ENCODE data around the gene PARVA. TPM values are rescaled to one million over a fixed set of nuclear protein-coding genes. Genes with fewer than 3 reads are reported as not detected.

PARVA gene
- total RNA-seq, 4 donors from 2014 or later = 64.2 to 85.0 (median 70.5) TPM

GRCh38 chr11:12465332-12465731 is 88.0 kb downstream of the PARVA start:
- no peaks in the 10 kb centered on the region for H3K27me3 ChIP-seq
- TF ChIP-seq POLR2A (IDR thresholded peaks at IDR 0.05) (no peak), CTCF (IDR thresholded peaks at IDR 0.05) (no peak), EP300 (IDR thresholded peaks at IDR 0.05) (no peak)
- H3K27ac ChIP-seq = no peak overlapping the region
- peaks cover 0 to 33% (median 7%) of the 10 kb centered on the region in 4 donors for H3K4me1 ChIP-seq
- H3K9me3 ChIP-seq = peaks cover 0 to 22% (median 2%) of the 10 kb centered on the region in 4 donors
- H3K4me3 ChIP-seq = no peak overlapping the region
- no peak for DNase-seq (ENCODE audit: low spot score in 2 of 2)
- WGBS, 2 donors = 91 to 94% methylated on average over 2 of the region's 2 CpGs
- peaks cover 0 to 15% (median 0%) of the 10 kb centered on the region in 3 donors for H3K36me3 ChIP-seq

GRCh38 chr11:12467610-12468009 is 90.2 kb downstream of the PARVA start:
- 80 to 88% methylated on average over 2 of the region's 2 CpGs for WGBS, 2 donors
- no peak overlapping the region for H3K4me3 ChIP-seq
- DNase-seq (ENCODE audit: low spot score in 2 of 2) = no peak
- H3K36me3 ChIP-seq = peaks cover 0 to 15% (median 0%) of the 10 kb centered on the region in 3 donors
- H3K27me3 ChIP-seq = no peaks in the 10 kb centered on the region
- no peak overlapping the region for H3K27ac ChIP-seq
- TF ChIP-seq POLR2A (IDR thresholded peaks at IDR 0.05) (no peak), EP300 (IDR thresholded peaks at IDR 0.05) (no peak)
- H3K4me1 ChIP-seq = peaks cover 0 to 37% (median 13%) of the 10 kb centered on the region in 4 donors
- peaks cover 0 to 22% (median 2%) of the 10 kb centered on the region in 4 donors for H3K9me3 ChIP-seq

GRCh38 chr11:12469451-12469850 is 92.1 kb downstream of the PARVA start:
- Histone ChIP-seq H3K4me1 (peaks cover 0 to 47% (median 17%) of the 10 kb centered on the region in 4 donors), H3K36me3 (peaks cover 0 to 17% (median 0%) of the 10 kb centered on the region in 3 donors), H3K27ac (peak overlapping the region in 3 of 4 donors; percentile 46 to 73 (median 69)), H3K27me3 (no peaks in the 10 kb centered on the region), H3K4me3 (peak overlapping the region in 1 of 4 donors; percentile 28), H3K9me3 (peaks cover 0 to 11% (median 0%) of the 10 kb centered on the region in 4 donors)
- WGBS, 2 donors = 27 to 41% methylated on average over 3 of the region's 3 CpGs
- TF ChIP-seq EP300 (IDR thresholded peaks at IDR 0.05) (peak in 1 of 2 donors; percentile 44), POLR2A (IDR thresholded peaks at IDR 0.05) (no peak), CTCF (IDR thresholded peaks at IDR 0.05) (no peak)
- DNase-seq (ENCODE audit: low spot score in 2 of 2) = peak in 1 of 2 donors; percentile 28

GRCh38 chr11:12470236-12470635 is 92.9 kb downstream of the PARVA start:
- H3K4me3 ChIP-seq = no peak overlapping the region
- peak overlapping the region in 2 of 4 donors; percentile 69 to 73 for H3K27ac ChIP-seq
- peaks cover 0 to 47% (median 17%) of the 10 kb centered on the region in 4 donors for H3K4me1 ChIP-seq
- no peaks in the 10 kb centered on the region for H3K27me3 ChIP-seq
- peaks cover 0 to 4% (median 0%) of the 10 kb centered on the region in 4 donors for H3K9me3 ChIP-seq
- TF ChIP-seq CTCF (IDR thresholded peaks at IDR 0.05) (no peak), POLR2A (IDR thresholded peaks at IDR 0.05) (no peak), EP300 (IDR thresholded peaks at IDR 0.05) (no peak)
- no peak for DNase-seq (ENCODE audit: low spot score in 2 of 2)
- H3K36me3 ChIP-seq = peaks cover 0 to 17% (median 0%) of the 10 kb centered on the region in 3 donors
- 38 to 53% methylated on average over 2 of the region's 2 CpGs for WGBS, 2 donors

- H3K4me3 ChIP-seq = no peak overlapping the region
- H3K27ac ChIP-seq = peak overlapping the region in 2 of 4 donors; percentile 57 to 77
- 27 to 29% methylated on average over 7 of the region's 7 CpGs for WGBS, 2 donors
- peaks cover 0 to 47% (median 17%) of the 10 kb centered on the region in 4 donors for H3K4me1 ChIP-seq
- DNase-seq (ENCODE audit: low spot score in 2 of 2) = no peak
- no peak for TF ChIP-seq POLR2A (IDR thresholded peaks at IDR 0.05)
- TF ChIP-seq EP300 (IDR thresholded peaks at IDR 0.05) = no peak
- no peak for TF ChIP-seq CTCF (IDR thresholded peaks at IDR 0.05)
- H3K27me3 ChIP-seq = no peaks in the 10 kb centered on the region
- peaks cover 0 to 39% (median 0%) of the 10 kb centered on the region in 3 donors for H3K36me3 ChIP-seq
- H3K9me3 ChIP-seq = no peaks in the 10 kb centered on the region
Measured at GRCh38 chr11:12472401-12473005, 95.1 kb downstream of the PARVA start.
